Psoas muscle (tissue), 8 donors: ENCODE data around the gene CCT6B. TPM values are rescaled to one million over a fixed set of nuclear protein-coding genes. Genes with fewer than 3 reads are reported as not detected.
A peak's percentile ranks its signal among the peaks of the same experiment; 100 is the strongest.

Experiments
- ATAC-seq, 4 donors: fragments of 200-7000 bp; cut with Tn5 transposase; one replicate each; pipeline ENCODE4 v1.9.1; 2020; ENCODE audit warnings: moderate library complexity in 3 of 4, mild to moderate bottlenecking in 2 of 4
- DNase-seq, 2 donors: peaks; one replicate each; pipeline ENCODE4 v3.0.0-alpha.2; 2020
- H3K27ac ChIP-seq: fragments of 200-600 bp; one replicate; pipeline ENCODE4 v1.8.0; 2022
- H3K27me3 ChIP-seq, 3 donors: fragments of 200-600 bp in 1 of 3; one replicate each; pipeline versions ENCODE4 v1.6.1 to v1.8.0; 2013 to 2022; ENCODE audit warnings: low read length in 2 of 3, mild to moderate bottlenecking in 2 of 3, moderate library complexity in 1 of 3; ENCODE audit not compliant: insufficient read depth in 3 of 3
- H3K36me3 ChIP-seq, 2 donors: fragments of 200-600 bp in 1 of 2; one replicate each; pipeline versions ENCODE4 v1.6.1 to v1.8.0; 2013 to 2022; ENCODE audit warnings: low read depth in 1 of 2, mild to moderate bottlenecking in 1 of 2, moderate library complexity in 1 of 2; ENCODE audit not compliant: insufficient read depth in 1 of 2
- H3K4me1 ChIP-seq: fragments of 200-600 bp; one replicate; pipeline ENCODE4 v1.8.0; 2022
- H3K4me3 ChIP-seq: fragments of 200-600 bp; one replicate; pipeline ENCODE4 v1.8.0; 2022; ENCODE audit warnings: mild to moderate bottlenecking
- H3K9me3 ChIP-seq: fragments of 200-600 bp; one replicate; pipeline ENCODE4 v1.8.0; 2022
- WGBS, 3 donors: extraction: QIAGEN DNeasy Blood & Tissue Kit; methylation state at CpG; one replicate each; pipeline versions ENCODE4 v1.1.6 to v1.1.7; 2013; 5-methylcytosine and 5-hydroxymethylcytosine counted together
- intact Hi-C, 2 donors: fragments of 100-400 bp; cut with DNase I; formaldehyde crosslinking; loops; one replicate each; pipeline versions ENCODE4 v1.11.0 to v1.14.2; 2022
- polyA plus RNA-seq, 3 donors: library from polyadenylated mRNA; stranded (reverse); fragments of 200-250 nt; gene quantifications; one replicate each; pipeline ENCODE4 v1.2.3, GENCODE V29; 2013
- total RNA-seq, 4 donors: library from RNA; stranded (reverse); fragmentation: NEBNext Ultra II Directional in 2 of 4; extraction: Animal tissue kit (Norgen Biotek cat#: 25700) in 2 of 4; gene quantifications; one replicate each; pipeline versions ENCODE4 v1.2.1 to v1.2.4, GENCODE V29; 2021 to 2023
- TF ChIP-seq, protein P1 (sequence below): fragments of 200-600 bp; IDR thresholded peaks from one replicate; pipeline ENCODE4 v1.8.0; 2022; ENCODE audit warnings: antibody characterized with exemption
- donor health status: healthy with polysubstance abuse.
- donor health status: DM: no; HTN: no; CAD: no; lungs with moderate emphysema.
- donor health status: Bipolar disorder and iron deficiency.
- donor health status: healthy.
- donor health status: DM: yes; HTN: yes; CAD: no.
- donor health status: DM: no; HTN: no; CAD: no.
- donor health status: DM: no; HTN: no; CAD: no.
- donor health status: DM: yes; HTN: yes; CAD: no.

CCT6B gene
- total and polyA plus RNA-seq, 7 donors, result 0.74 to 5.2 (median 2.4) TPM

- TF ChIP-seq, protein P1, sequence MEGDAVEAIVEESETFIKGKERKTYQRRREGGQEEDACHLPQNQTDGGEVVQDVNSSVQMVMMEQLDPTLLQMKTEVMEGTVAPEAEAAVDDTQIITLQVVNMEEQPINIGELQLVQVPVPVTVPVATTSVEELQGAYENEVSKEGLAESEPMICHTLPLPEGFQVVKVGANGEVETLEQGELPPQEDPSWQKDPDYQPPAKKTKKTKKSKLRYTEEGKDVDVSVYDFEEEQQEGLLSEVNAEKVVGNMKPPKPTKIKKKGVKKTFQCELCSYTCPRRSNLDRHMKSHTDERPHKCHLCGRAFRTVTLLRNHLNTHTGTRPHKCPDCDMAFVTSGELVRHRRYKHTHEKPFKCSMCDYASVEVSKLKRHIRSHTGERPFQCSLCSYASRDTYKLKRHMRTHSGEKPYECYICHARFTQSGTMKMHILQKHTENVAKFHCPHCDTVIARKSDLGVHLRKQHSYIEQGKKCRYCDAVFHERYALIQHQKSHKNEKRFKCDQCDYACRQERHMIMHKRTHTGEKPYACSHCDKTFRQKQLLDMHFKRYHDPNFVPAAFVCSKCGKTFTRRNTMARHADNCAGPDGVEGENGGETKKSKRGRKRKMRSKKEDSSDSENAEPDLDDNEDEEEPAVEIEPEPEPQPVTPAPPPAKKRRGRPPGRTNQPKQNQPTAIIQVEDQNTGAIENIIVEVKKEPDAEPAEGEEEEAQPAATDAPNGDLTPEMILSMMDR, result no peak
- intact Hi-C loops, result loop anchor here in 1 of 2 donors (10.0 kb wide), 1 partner anchor 351 kb away; no protein-coding TSS in a partner anchor
- ATAC-seq, result no peak
- DNase-seq, result no peak
- Histone ChIP-seq H3K9me3 (no peaks in the 10 kb centered on the region), H3K36me3 (no peaks in the 10 kb centered on the region), H3K27ac (no peak overlapping the region), H3K27me3 (peaks cover 0 to 16% (median 9%) of the 10 kb centered on the region in 3 donors), H3K4me1 (no peaks in the 10 kb centered on the region), H3K4me3 (no peak overlapping the region)
- WGBS, 3 donors, result 14 to 16% (median 16%) methylated on average over 5 of the region's 5 CpGs
Measured at GRCh38 chr17:34895383-34895782, 65.9 kb downstream of the CCT6B start.

GRCh38 chr17:34894964-34895363, 66.3 kb downstream of the CCT6B start:
- DNase-seq (no peak), ATAC-seq (no peak)
- 77 to 90% (median 86%) methylated on average over 4 of the region's 4 CpGs for WGBS, 3 donors
- Histone ChIP-seq H3K9me3 (no peaks in the 10 kb centered on the region), H3K27me3 (peaks cover 0 to 16% (median 9%) of the 10 kb centered on the region in 3 donors), H3K4me3 (no peak overlapping the region), H3K27ac (no peak overlapping the region), H3K4me1 (no peaks in the 10 kb centered on the region), H3K36me3 (no peaks in the 10 kb centered on the region)
- TF ChIP-seq, protein P1, result no peak
- intact Hi-C loops, result loop anchor here in 1 of 2 donors (10.0 kb wide), 1 partner anchor 350 kb away; no protein-coding TSS in a partner anchor

- Histone ChIP-seq H3K36me3 (no peaks in the 10 kb centered on the region), H3K4me3 (no peak overlapping the region), H3K27ac (no peak overlapping the region), H3K4me1 (no peaks in the 10 kb centered on the region), H3K9me3 (no peaks in the 10 kb centered on the region), H3K27me3 (peaks cover 0 to 13% (median 12%) of the 10 kb centered on the region in 3 donors)
- ATAC-seq, result no peak
- WGBS, 3 donors, result 29 to 30% (median 29%) methylated on average over 9 of the region's 9 CpGs
- TF ChIP-seq, protein P1, result peak; percentile 5
- DNase-seq, result no peak
- intact Hi-C loops, result loop anchor here in 1 of 2 donors (10.0 kb wide), 1 partner anchor 348 kb away; no protein-coding TSS in a partner anchor
Measured at GRCh38 chr17:34892461-34893249, 68.6 kb downstream of the CCT6B start.

- intact Hi-C loops, result no loop called here
- H3K9me3 ChIP-seq, result no peaks in the 10 kb centered on the region
- DNase-seq (no peak), ATAC-seq (no peak)
- TF ChIP-seq, protein P1, result no peak
- no peaks in the 10 kb centered on the region for H3K36me3 ChIP-seq
- H3K27me3 ChIP-seq, result peaks cover 0 to 11% (median 4%) of the 10 kb centered on the region in 3 donors
- no peak overlapping the region for H3K27ac ChIP-seq
- 7 to 13% (median 13%) methylated on average over 7 of the region's 7 CpGs for WGBS, 3 donors
- no peaks in the 10 kb centered on the region for H3K4me1 ChIP-seq
- H3K4me3 ChIP-seq, result no peak overlapping the region
Measured at GRCh38 chr17:34886831-34887230, 74.4 kb downstream of the CCT6B start.
